OCI-LY1 (cell line): ENCODE data around the gene EDEM1.
"Not testable (repeated sequence)": the region's sequence is repeated elsewhere in the genome, so short reads cannot be mapped to it uniquely, and the experiment has no call there.

Experiments
- H2AFZ ChIP-seq: fragments of 200-600 bp; sonication (generic), shearing (Covaris generic); 2 replicates; pipeline ENCODE4 v1.6.0; 2014; ENCODE audit warnings: antibody characterized with exemption, mild to moderate bottlenecking, low read length
- H3F3A ChIP-seq: fragments of 200-600 bp; sonication (generic), shearing (Covaris generic); 2 replicates; pipeline ENCODE4 v1.6.0; 2014; ENCODE audit warnings: mild to moderate bottlenecking, antibody characterized with exemption, low read length, moderate library complexity; ENCODE audit not compliant: insufficient read depth
- H3K27ac ChIP-seq: fragments of 200-600 bp; sonication (generic); 2 replicates; pipeline ENCODE4 v1.5.1; 2014; ENCODE audit warnings: low read length, mixed run types, mild to moderate bottlenecking, low read depth; ENCODE audit not compliant: poor library complexity, severe bottlenecking
- H3K27me3 ChIP-seq: fragments of 200-600 bp; sonication (generic); 2 replicates; pipeline ENCODE4 v1.6.0; 2014; ENCODE audit warnings: antibody characterized with exemption, mild to moderate bottlenecking, low read length, moderate library complexity; ENCODE audit not compliant: insufficient read depth
- H3K36me3 ChIP-seq: fragments of 200-600 bp; sonication (generic); 2 replicates; pipeline ENCODE4 v1.6.1; 2014; ENCODE audit warnings: mild to moderate bottlenecking, antibody characterized with exemption, low read length, moderate library complexity, mixed read lengths; ENCODE audit not compliant: insufficient read depth
- H3K4me1 ChIP-seq: fragments of 200-600 bp; sonication (generic); 2 replicates; pipeline ENCODE4 v1.5.1; 2014; ENCODE audit warnings: mild to moderate bottlenecking, low read length, moderate library complexity; ENCODE audit not compliant: insufficient read depth, severe bottlenecking
- H3K4me2 ChIP-seq: fragments of 200-600 bp; sonication (generic), shearing (Covaris generic); 2 replicates; pipeline ENCODE4 v1.6.1; 2014; ENCODE audit warnings: low read length
- H3K4me3 ChIP-seq: fragments of 200-600 bp; sonication (generic); 2 replicates; pipeline ENCODE4 v1.5.1; 2014; ENCODE audit warnings: low read length, low read depth, mild to moderate bottlenecking, mixed read lengths; ENCODE audit not compliant: poor library complexity, severe bottlenecking
- H3K79me2 ChIP-seq: fragments of 200-600 bp; shearing (Covaris generic); 2 replicates; pipeline ENCODE4 v1.6.1; 2016; ENCODE audit warnings: mixed run types, low read length, mixed read lengths; ENCODE audit not compliant: insufficient read depth
- H3K9ac ChIP-seq: fragments of 200-600 bp; sonication (generic), shearing (Covaris generic); 2 replicates; pipeline ENCODE4 v1.6.1; 2014; ENCODE audit warnings: mild to moderate bottlenecking, low read length, mixed read lengths
- H3K9me2 ChIP-seq: fragments of 200-600 bp; sonication (generic), shearing (Covaris generic); 2 replicates; pipeline ENCODE4 v1.6.1; 2014; ENCODE audit warnings: low read depth, mild to moderate bottlenecking, low read length, mixed read lengths
- H3K9me3 ChIP-seq: fragments of 200-600 bp; shearing (Covaris generic); 2 replicates; pipeline ENCODE4 v1.6.1; 2014; ENCODE audit warnings: low read length, mixed read lengths
- H4K20me1 ChIP-seq: fragments of 200-600 bp; sonication (generic), shearing (Covaris generic); 2 replicates; pipeline ENCODE4 v1.6.0; 2016; ENCODE audit warnings: mild to moderate bottlenecking, low read length; ENCODE audit not compliant: insufficient read depth
- CTCF ChIP-seq: fragments of 200-600 bp; sonication (generic), shearing (Covaris generic); IDR thresholded peaks from 2 replicates; pipeline ENCODE4 v1.5.1; 2017; ENCODE audit warnings: mild to moderate bottlenecking, antibody characterized with exemption, low read length, moderate library complexity, mixed read lengths
- EZH2 ChIP-seq: fragments of 200-600 bp; sonication (generic), shearing (Covaris generic); IDR thresholded peaks from 2 replicates; pipeline ENCODE4 v1.8.0; 2017; ENCODE audit warnings: borderline replicate concordance, mixed run types, mild to moderate bottlenecking, antibody characterized with exemption, low read length, moderate library complexity, mixed read lengths

The EDEM1 gene

GRCh38 chr3:5144316-5144994 is 43.1 kb upstream of the EDEM1 start:
- Histone ChIP-seq H3K4me1 (peaks cover 8% of the 10 kb centered on the region), H3K36me3 (peaks cover 60% of the 10 kb centered on the region), H3K9ac (no peak overlapping the region), H3K9me3 (peaks cover 11% of the 10 kb centered on the region; the same call in 1 of the 2 replicates), H4K20me1 (no peaks in the 10 kb centered on the region), H3K27ac (no peak overlapping the region), H3K27me3 (no peaks in the 10 kb centered on the region), H3K79me2 (peaks cover 80% of the 10 kb centered on the region), H3K4me2 (no peak overlapping the region), H3F3A (no peaks in the 10 kb centered on the region), H3K4me3 (no peak overlapping the region), H3K9me2 (no peaks in the 10 kb centered on the region), H2AFZ (no peak overlapping the region)
- TF ChIP-seq EZH2 (no peak), CTCF (no peak)

GRCh38 chr3:5145120-5145519 is 42.4 kb upstream of the EDEM1 start:
- Histone ChIP-seq H4K20me1 (no peaks in the 10 kb centered on the region), H3K9ac (no peak overlapping the region), H3K4me1 (peaks cover 1% of the 10 kb centered on the region), H3K4me2 (no peak overlapping the region), H3K9me2 (no peaks in the 10 kb centered on the region), H2AFZ (no peak overlapping the region), H3K27me3 (no peaks in the 10 kb centered on the region), H3K27ac (no peak overlapping the region), H3F3A (no peaks in the 10 kb centered on the region), H3K9me3 (peaks cover 11% of the 10 kb centered on the region; the same call in 1 of the 2 replicates), H3K79me2 (peaks cover 79% of the 10 kb centered on the region), H3K4me3 (no peak overlapping the region), H3K36me3 (peaks cover 61% of the 10 kb centered on the region)
- TF ChIP-seq CTCF (no peak), EZH2 (no peak)

- H3K9ac ChIP-seq, H3F3A ChIP-seq, H3K9me2 ChIP-seq, H3K27me3 ChIP-seq, H4K20me1 ChIP-seq, H3K27ac ChIP-seq, H2AFZ ChIP-seq, H3K4me2 ChIP-seq, H3K4me1 ChIP-seq, H3K4me3 ChIP-seq: not testable (repeated sequence)
- peaks cover 11% of the 10 kb centered on the region; the same call in 1 of the 2 replicates for H3K9me3 ChIP-seq
- peaks cover 77% of the 10 kb centered on the region for H3K79me2 ChIP-seq
- peaks cover 47% of the 10 kb centered on the region for H3K36me3 ChIP-seq
Measured at GRCh38 chr3:5147152-5147551, 40.4 kb upstream of the EDEM1 start.
